ENCODE results near the gene WNT1.
A peak's percentile ranks its signal among the peaks of the same experiment; 100 is the strongest.

WNT1 gene

GRCh38 chr12:48980953-48981756 is 3.0 kb downstream of the WNT1 start:
- no peak for DNase-seq (ENCODE audit: low read depth)

GRCh38 chr12:48981757-48982157 is 3.6 kb downstream of the WNT1 start:
- no peak for DNase-seq (ENCODE audit: low read depth)

GRCh38 chr12:48982397-48983080 is 4.4 kb downstream of the WNT1 start:
- no peak for DNase-seq (ENCODE audit: low read depth)

- DNase-seq (ENCODE audit: low read depth) = no peak
Measured at GRCh38 chr12:48985475-48985897, 7.4 kb downstream of the WNT1 start.

GRCh38 chr12:48985901-48986300 is 7.8 kb downstream of the WNT1 start:
- no peak for DNase-seq (ENCODE audit: low read depth)

- DNase-seq (ENCODE audit: low read depth) = no peak
Measured at GRCh38 chr12:48986720-48987291, 8.7 kb downstream of the WNT1 start.

GRCh38 chr12:48988030-48988649 is 10.0 kb downstream of the WNT1 start:
- DNase-seq (ENCODE audit: low read depth) = peak; percentile 30

GRCh38 chr12:48990552-48990951 is 12.4 kb downstream of the WNT1 start:
- DNase-seq (ENCODE audit: low read depth) = no peak

- no peak for DNase-seq (ENCODE audit: low read depth)
Measured at GRCh38 chr12:48991247-48992050, 13.3 kb downstream of the WNT1 start.

- no peak for DNase-seq (ENCODE audit: low read depth)
Measured at GRCh38 chr12:48993787-48994186, 15.7 kb downstream of the WNT1 start.

- DNase-seq (ENCODE audit: low read depth) = no peak
Measured at GRCh38 chr12:48994224-48995085, 16.3 kb downstream of the WNT1 start.

- DNase-seq (ENCODE audit: low read depth) = peak; percentile 69
Measured at GRCh38 chr12:48995086-48995879, 17.2 kb downstream of the WNT1 start.

GRCh38 chr12:48996794-48997718 is 18.9 kb downstream of the WNT1 start:
- DNase-seq (ENCODE audit: low read depth) = peak; percentile 52

GRCh38 chr12:48997719-48998496 is 19.8 kb downstream of the WNT1 start:
- DNase-seq (ENCODE audit: low read depth) = no peak

GRCh38 chr12:48998497-48999353 is 20.6 kb downstream of the WNT1 start:
- DNase-seq (ENCODE audit: low read depth) = no peak

GRCh38 chr12:48999371-49000131 is 21.4 kb downstream of the WNT1 start, which contains the start of gene DDN:
Gene DDN, minus strand, starts transcription at chr12:48999375. Its CDS starts 88 bp downstream, at chr12:48999287.
- no peak for DNase-seq (ENCODE audit: low read depth)
